Smooth muscle cell (in vitro differentiated cells): ENCODE results near the gene FANCC. TPM values are rescaled to one million over a fixed set of nuclear protein-coding genes. Genes with fewer than 3 reads are reported as not detected.

Experiments used
- DNase-seq: peaks from one replicate; lab custom pipeline; 2025; ENCODE audit not compliant: unreplicated experiment; lab: John Stamatoyannopoulos, UW
- H2AFZ ChIP-seq: fragments of 200-600 bp; sonication (generic); 2 replicates; pipeline ENCODE4 v1.6.0; 2016; ENCODE audit warnings: antibody characterized with exemption, low read depth, mild to moderate bottlenecking
- H3F3A ChIP-seq: fragments of 200-600 bp; sonication (generic); 2 replicates; pipeline ENCODE4 v1.6.0; 2017; ENCODE audit warnings: antibody characterized with exemption, low read depth
- H3K27ac ChIP-seq: fragments of 200-600 bp; sonication (generic); 2 replicates; pipeline ENCODE4 v1.5.1; 2016; ENCODE audit warnings: low read depth, mild to moderate bottlenecking
- H3K27me3 ChIP-seq: fragments of 200-600 bp; sonication (generic); 2 replicates; pipeline ENCODE4 v1.6.1; 2016; ENCODE audit warnings: low read depth, mild to moderate bottlenecking
- H3K36me3 ChIP-seq: fragments of 200-600 bp; sonication (generic); 2 replicates; pipeline ENCODE4 v1.5.1; 2016; ENCODE audit warnings: low read depth
- H3K4me1 ChIP-seq: fragments of 200-600 bp; sonication (generic); 2 replicates; pipeline ENCODE4 v1.5.1; 2016; ENCODE audit warnings: low read depth
- H3K4me2 ChIP-seq: fragments of 200-600 bp; sonication (generic); 2 replicates; pipeline ENCODE4 v1.6.0; 2016; ENCODE audit warnings: mild to moderate bottlenecking
- H3K4me3 ChIP-seq: fragments of 200-600 bp; sonication (generic); 2 replicates; pipeline ENCODE4 v1.5.1; 2016; ENCODE audit warnings: mild to moderate bottlenecking
- H3K79me2 ChIP-seq: fragments of 200-600 bp; sonication (generic); 2 replicates; pipeline ENCODE4 v1.6.0; 2016; ENCODE audit warnings: low read depth, mild to moderate bottlenecking
- H3K9ac ChIP-seq: fragments of 200-600 bp; sonication (generic); 2 replicates; pipeline ENCODE4 v1.6.0; 2016; ENCODE audit warnings: low read depth
- H3K9me3 ChIP-seq: fragments of 200-600 bp; sonication (generic); replicated peaks from 2 replicates; pipeline ENCODE4 v1.5.1; 2016; ENCODE audit warnings: low read depth
- H4K20me1 ChIP-seq: fragments of 200-600 bp; sonication (generic); 2 replicates; pipeline ENCODE4 v1.6.0; 2016; ENCODE audit warnings: low read depth
- CTCF ChIP-seq: fragments of 200-600 bp; sonication (generic); IDR thresholded peaks from 2 replicates; pipeline ENCODE4 v1.5.1; 2017; ENCODE audit warnings: borderline replicate concordance, mild to moderate bottlenecking, antibody characterized with exemption; ENCODE audit not compliant: insufficient read depth, poor library complexity, severe bottlenecking
- WGBS: methylation state at CpG from one replicate; pipeline ENCODE4 v1.1.7; 2016; ENCODE audit warnings: low lambda C conversion rate; 5-methylcytosine and 5-hydroxymethylcytosine counted together
- polyA plus RNA-seq: library from polyadenylated mRNA; unstranded; fragments of >200 nt; fragmentation: Nextera tagmentation; extraction: Ambion mirVana; gene quantifications from 2 replicates; pipeline ENCODE4 v1.2.1, GENCODE V29; 2016
- total RNA-seq: library from RNA; depleted of rRNA; stranded (reverse); fragments of >200 nt; gene quantifications from 2 replicates; pipeline ENCODE4 v1.2.3, GENCODE V29; 2014

The FANCC gene
- total and polyA plus RNA-seq, 2 experiments from 2014 or later, result 11.0 to 11.2 TPM

- Histone ChIP-seq H3K4me3 (no peak overlapping the region), H3F3A (no peaks in the 10 kb centered on the region), H3K9me3 (no peaks in the 10 kb centered on the region), H3K9ac (no peak overlapping the region), H4K20me1 (no peaks in the 10 kb centered on the region), H3K36me3 (no peaks in the 10 kb centered on the region), H3K27me3 (no peaks in the 10 kb centered on the region), H3K79me2 (no peaks in the 10 kb centered on the region), H3K27ac (peak overlapping the region; percentile 7), H3K4me1 (peaks cover 9% of the 10 kb centered on the region), H3K4me2 (no peak overlapping the region), H2AFZ (no peak overlapping the region)
- WGBS, result 80% methylated on average over 1 of the region's 1 CpG
- no peak for TF ChIP-seq CTCF
- DNase-seq, result no peak
Observed at GRCh38 chr9:95171596-95171995, 145.9 kb downstream of the FANCC start.

GRCh38 chr9:95171001-95171400, 146.5 kb downstream of the FANCC start:
- Histone ChIP-seq H3K27ac (peak overlapping the region; percentile 7), H3K4me2 (peak overlapping the region; percentile 6)

DNA sequence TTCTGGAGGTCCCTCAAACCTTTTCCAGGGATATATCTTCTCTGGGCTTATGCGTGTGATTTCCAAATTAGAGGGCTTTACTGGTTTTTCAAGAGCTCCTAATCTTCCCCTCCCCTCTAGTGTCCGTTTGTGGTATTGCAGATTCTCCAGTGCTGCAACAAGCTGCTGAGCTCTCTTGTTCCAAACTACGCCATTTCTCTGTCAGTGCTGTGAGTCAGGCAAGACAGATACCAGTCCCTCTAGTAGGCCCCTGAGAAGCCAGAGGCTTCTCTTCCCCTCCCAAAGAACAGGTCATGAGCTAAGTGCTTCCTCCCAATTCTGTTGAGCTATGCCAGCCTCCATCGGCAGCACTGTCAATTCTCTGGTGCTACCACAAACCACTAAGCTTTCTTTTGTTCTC, 149.5 kb downstream of the FANCC start:
- Histone ChIP-seq H3K36me3 (no peaks in the 10 kb centered on the region), H2AFZ (no peak overlapping the region), H3K9ac (no peak overlapping the region), H3K27ac (peak overlapping the region; percentile 64), H3K27me3 (no peaks in the 10 kb centered on the region), H3K79me2 (no peaks in the 10 kb centered on the region), H3K4me1 (peaks cover 9% of the 10 kb centered on the region), H3K9me3 (peaks cover 6% of the 10 kb centered on the region), H3F3A (no peaks in the 10 kb centered on the region), H3K4me3 (no peak overlapping the region), H4K20me1 (no peaks in the 10 kb centered on the region), H3K4me2 (no peak overlapping the region)
- WGBS, result 21% methylated on average over 4 of the region's 4 CpGs
- DNase-seq, result peak; percentile 13
- peak; percentile 77 for TF ChIP-seq CTCF

More at GRCh38 chr9:95171001-95171400, 146.5 kb downstream of the FANCC start:
- no peak overlapping the region for H3K4me3 ChIP-seq
- peaks cover 9% of the 10 kb centered on the region for H3K4me1 ChIP-seq
- no peaks in the 10 kb centered on the region for H3K27me3 ChIP-seq
- no peak for TF ChIP-seq CTCF
- no peak for DNase-seq
- no peaks in the 10 kb centered on the region for H3K9me3 ChIP-seq
- H3K79me2 ChIP-seq, result no peaks in the 10 kb centered on the region
- H3K9ac ChIP-seq, result no peak overlapping the region
- no peaks in the 10 kb centered on the region for H3K36me3 ChIP-seq
- H4K20me1 ChIP-seq, result no peaks in the 10 kb centered on the region
- no peaks in the 10 kb centered on the region for H3F3A ChIP-seq
- 46% methylated on average over 4 of the region's 4 CpGs for WGBS
- H2AFZ ChIP-seq, result no peak overlapping the region

DNA sequence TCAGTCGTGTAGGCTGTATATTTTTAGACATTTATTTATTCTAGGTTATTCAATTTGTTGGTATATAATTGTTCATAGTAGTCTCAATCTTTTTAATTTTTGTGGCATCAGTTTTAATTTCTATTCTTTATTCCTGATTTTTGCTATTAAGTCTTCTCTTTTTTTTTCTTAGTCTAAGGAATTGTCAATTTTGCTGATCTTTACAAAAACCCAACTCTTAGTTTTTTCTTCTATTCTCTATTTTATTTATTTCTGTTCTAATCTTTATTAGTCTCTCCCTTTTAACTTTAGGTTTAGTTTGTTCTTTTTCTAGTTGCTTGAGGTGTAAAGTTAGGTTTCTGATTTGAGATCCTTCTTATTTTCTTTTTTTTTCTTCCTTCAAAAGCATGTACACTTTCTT, 152.5 kb downstream of the FANCC start:
- Histone ChIP-seq H3K27ac (no peak overlapping the region), H3F3A (no peaks in the 10 kb centered on the region), H3K9ac (no peak overlapping the region), H2AFZ (no peak overlapping the region), H4K20me1 (no peaks in the 10 kb centered on the region), H3K36me3 (no peaks in the 10 kb centered on the region), H3K4me1 (no peaks in the 10 kb centered on the region), H3K27me3 (no peaks in the 10 kb centered on the region), H3K9me3 (peaks cover 6% of the 10 kb centered on the region), H3K4me3 (no peak overlapping the region), H3K4me2 (no peak overlapping the region), H3K79me2 (no peaks in the 10 kb centered on the region)
- 97% methylated on average over 1 of the region's 1 CpG for WGBS
- TF ChIP-seq CTCF, result no peak
- no peak for DNase-seq
